Inflammatory macrophage treated with lipopolysaccharide for 1 hour (primary cell): ENCODE results near the gene NT5M.

Experiments used
- DNase-seq, 2 donors: peaks; one replicate each; pipeline ENCODE4 v3.0.0-alpha.2; 2020 to 2022

Gene NT5M

GRCh38 chr17:17395885-17396284, 92.7 kb downstream of the NT5M start:
- no peak for DNase-seq
